KMS-11 (cell line): Measurements from ENCODE around the gene SLC25A41.
"Not testable (repeated sequence)": the region's sequence is repeated elsewhere in the genome, so short reads cannot be mapped to it uniquely, and the experiment has no call there.

Source experiments
- H2AFZ ChIP-seq: fragments of 200-600 bp; sonication (generic); 2 replicates; pipeline ENCODE4 v1.6.1; 2016; ENCODE audit warnings: antibody characterized with exemption, mixed run types, low read depth
- H3K27ac ChIP-seq: fragments of 200-600 bp; sonication (generic); 2 replicates; pipeline ENCODE4 v1.6.1; 2016; ENCODE audit warnings: mild to moderate bottlenecking, mixed run types
- H3K27me3 ChIP-seq: fragments of 200-600 bp; sonication (generic); 2 replicates; pipeline ENCODE4 v1.6.1; 2017; ENCODE audit warnings: mild to moderate bottlenecking, low read depth, mixed run types, moderate library complexity; ENCODE audit not compliant: insufficient read depth
- H3K36me3 ChIP-seq: fragments of 200-600 bp; sonication (generic); 2 replicates; pipeline ENCODE4 v1.6.1; 2017; ENCODE audit warnings: mild to moderate bottlenecking, mixed run types; ENCODE audit not compliant: insufficient read depth
- H3K4me1 ChIP-seq: fragments of 200-600 bp; sonication (generic); 2 replicates; pipeline ENCODE4 v1.6.1; 2016; ENCODE audit warnings: mild to moderate bottlenecking, low read depth, mixed run types; ENCODE audit not compliant: poor library complexity, severe bottlenecking
- H3K4me2 ChIP-seq: fragments of 200-600 bp; sonication (generic); 2 replicates; pipeline ENCODE4 v1.7.0; 2016; ENCODE audit warnings: mild to moderate bottlenecking, mixed run types
- H3K4me3 ChIP-seq: fragments of 200-600 bp; sonication (generic); IDR thresholded peaks from 2 replicates; pipeline ENCODE4 v1.6.1; 2017; ENCODE audit warnings: low read depth, low read length, mixed read lengths; ENCODE audit not compliant: insufficient read depth
- H3K79me2 ChIP-seq: fragments of 200-600 bp; sonication (generic); 2 replicates; pipeline ENCODE4 v1.6.1; 2016; ENCODE audit warnings: low read depth, mixed run types; ENCODE audit not compliant: insufficient read depth
- H3K9ac ChIP-seq: fragments of 200-600 bp; sonication (generic); 2 replicates; pipeline ENCODE4 v1.6.1; 2016; ENCODE audit warnings: mild to moderate bottlenecking, mixed run types
- H4K20me1 ChIP-seq: fragments of 200-600 bp; sonication (generic); 2 replicates; pipeline ENCODE4 v1.6.1; 2016; ENCODE audit warnings: mild to moderate bottlenecking, mixed run types; ENCODE audit not compliant: insufficient read depth
- TF ChIP-seq, protein P1 (sequence below): fragments of 200-600 bp; sonication (generic); conservative IDR thresholded peaks from 2 replicates; pipeline ENCODE4 v1.6.1; 2017; ENCODE audit warnings: low read depth, mild to moderate bottlenecking, antibody characterized with exemption, low read length, moderate library complexity, mixed read lengths

Gene SLC25A41

DNA sequence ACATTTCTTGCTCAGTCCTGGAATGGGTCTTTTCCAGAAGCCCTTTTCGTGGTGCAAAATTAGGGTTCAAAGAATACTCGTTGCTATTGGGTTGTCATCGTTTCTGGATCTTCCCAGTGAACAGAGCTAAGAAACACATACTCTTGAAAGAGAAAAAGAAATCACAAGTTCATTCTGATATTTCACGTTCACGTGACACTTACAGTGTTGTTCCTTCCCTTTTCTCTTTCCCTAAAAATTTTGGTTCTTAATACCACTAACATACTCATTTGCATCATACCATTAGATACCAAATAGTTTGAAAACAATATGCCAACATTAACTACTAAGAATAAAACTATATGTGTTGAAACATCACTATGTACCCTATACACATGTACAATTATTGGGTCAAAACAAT, 27.2 kb downstream of the SLC25A41 start:
- no peaks in the 10 kb centered on the region for H3K4me1 ChIP-seq
- no peaks in the 10 kb centered on the region for H3K79me2 ChIP-seq
- no peak overlapping the region for H3K4me2 ChIP-seq
- no peaks in the 10 kb centered on the region for H3K27me3 ChIP-seq
- H3K27ac ChIP-seq = no peak overlapping the region
- no peak overlapping the region for H3K4me3 ChIP-seq
- TF ChIP-seq, protein P1, sequence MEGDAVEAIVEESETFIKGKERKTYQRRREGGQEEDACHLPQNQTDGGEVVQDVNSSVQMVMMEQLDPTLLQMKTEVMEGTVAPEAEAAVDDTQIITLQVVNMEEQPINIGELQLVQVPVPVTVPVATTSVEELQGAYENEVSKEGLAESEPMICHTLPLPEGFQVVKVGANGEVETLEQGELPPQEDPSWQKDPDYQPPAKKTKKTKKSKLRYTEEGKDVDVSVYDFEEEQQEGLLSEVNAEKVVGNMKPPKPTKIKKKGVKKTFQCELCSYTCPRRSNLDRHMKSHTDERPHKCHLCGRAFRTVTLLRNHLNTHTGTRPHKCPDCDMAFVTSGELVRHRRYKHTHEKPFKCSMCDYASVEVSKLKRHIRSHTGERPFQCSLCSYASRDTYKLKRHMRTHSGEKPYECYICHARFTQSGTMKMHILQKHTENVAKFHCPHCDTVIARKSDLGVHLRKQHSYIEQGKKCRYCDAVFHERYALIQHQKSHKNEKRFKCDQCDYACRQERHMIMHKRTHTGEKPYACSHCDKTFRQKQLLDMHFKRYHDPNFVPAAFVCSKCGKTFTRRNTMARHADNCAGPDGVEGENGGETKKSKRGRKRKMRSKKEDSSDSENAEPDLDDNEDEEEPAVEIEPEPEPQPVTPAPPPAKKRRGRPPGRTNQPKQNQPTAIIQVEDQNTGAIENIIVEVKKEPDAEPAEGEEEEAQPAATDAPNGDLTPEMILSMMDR = no peak
- no peaks in the 10 kb centered on the region for H3K36me3 ChIP-seq
- no peak overlapping the region for H3K9ac ChIP-seq
- no peak overlapping the region for H2AFZ ChIP-seq
- H4K20me1 ChIP-seq = no peaks in the 10 kb centered on the region

DNA sequence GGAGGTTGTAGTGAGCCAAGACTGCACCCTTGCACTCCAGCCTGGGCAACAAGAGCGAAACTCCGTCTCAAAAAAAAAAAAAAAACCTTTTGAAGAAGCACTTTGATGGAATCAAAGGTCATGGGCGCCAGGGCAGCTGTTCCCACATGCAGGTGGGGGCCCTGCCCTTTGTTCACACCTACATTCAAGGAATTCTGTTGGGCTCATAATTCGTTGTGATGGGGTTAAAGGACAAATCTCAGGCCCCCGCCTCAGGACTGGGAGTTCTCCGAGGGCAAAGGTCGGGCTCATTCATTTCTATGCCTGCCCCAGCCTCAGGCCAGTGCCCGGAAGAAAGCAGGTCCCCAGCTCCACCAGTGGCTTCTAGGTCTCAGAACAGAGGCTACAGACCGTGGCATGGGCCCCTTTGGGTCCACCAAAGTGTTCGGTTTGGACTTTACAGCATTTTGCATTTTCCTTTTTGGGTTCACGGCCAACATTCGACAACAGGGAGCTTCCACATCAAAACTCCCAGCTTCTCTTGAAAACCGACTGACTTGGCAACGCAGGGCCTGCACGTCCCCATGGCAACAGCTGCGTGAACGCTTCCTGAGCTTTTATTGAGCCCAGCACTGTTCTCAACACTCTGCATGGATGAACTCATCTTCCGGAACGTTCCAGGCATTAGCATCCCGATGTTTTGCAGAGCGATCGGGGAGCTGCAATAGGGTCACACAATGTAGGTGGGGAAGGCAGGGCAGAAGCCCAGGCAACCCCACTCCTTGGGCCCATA, 30.5 kb downstream of the SLC25A41 start:
- TF ChIP-seq, protein P1 = no peak
- Histone ChIP-seq H2AFZ (no peak overlapping the region), H3K27ac (no peak overlapping the region), H3K4me2 (no peak overlapping the region), H3K27me3 (no peaks in the 10 kb centered on the region), H3K4me1 (no peaks in the 10 kb centered on the region), H4K20me1 (no peaks in the 10 kb centered on the region), H3K79me2 (no peaks in the 10 kb centered on the region), H3K9ac (no peak overlapping the region), H3K4me3 (no peak overlapping the region), H3K36me3 (no peaks in the 10 kb centered on the region)

GRCh38 chr19:6402058-6402457, 31.5 kb downstream of the SLC25A41 start:
- no peaks in the 10 kb centered on the region for H3K79me2 ChIP-seq
- no peaks in the 10 kb centered on the region for H3K4me1 ChIP-seq
- no peak overlapping the region for H3K9ac ChIP-seq
- no peak overlapping the region for H3K27ac ChIP-seq
- TF ChIP-seq, protein P1 = no peak
- no peaks in the 10 kb centered on the region for H3K36me3 ChIP-seq
- H3K4me3 ChIP-seq = no peak overlapping the region
- H2AFZ ChIP-seq = no peak overlapping the region
- H3K27me3 ChIP-seq = no peaks in the 10 kb centered on the region
- no peak overlapping the region for H3K4me2 ChIP-seq
- no peaks in the 10 kb centered on the region for H4K20me1 ChIP-seq

- not testable (repeated sequence) for H2AFZ ChIP-seq, H4K20me1 ChIP-seq, H3K27me3 ChIP-seq, H3K9ac ChIP-seq, H3K27ac ChIP-seq, H3K36me3 ChIP-seq, H3K79me2 ChIP-seq, H3K4me3 ChIP-seq, H3K4me2 ChIP-seq, H3K4me1 ChIP-seq
Observed at GRCh38 chr19:6400062-6400944, 33.3 kb downstream of the SLC25A41 start.
